ENCODE measurements around the gene TMC5. TPM values are rescaled to one million over a fixed set of nuclear protein-coding genes. Genes with fewer than 3 reads are reported as not detected.
A peak's percentile ranks its signal among the peaks of the same experiment; 100 is the strongest.

TMC5 gene
- total RNA-seq, 1 experiment from 2014 or later: 52.5 TPM

DNA sequence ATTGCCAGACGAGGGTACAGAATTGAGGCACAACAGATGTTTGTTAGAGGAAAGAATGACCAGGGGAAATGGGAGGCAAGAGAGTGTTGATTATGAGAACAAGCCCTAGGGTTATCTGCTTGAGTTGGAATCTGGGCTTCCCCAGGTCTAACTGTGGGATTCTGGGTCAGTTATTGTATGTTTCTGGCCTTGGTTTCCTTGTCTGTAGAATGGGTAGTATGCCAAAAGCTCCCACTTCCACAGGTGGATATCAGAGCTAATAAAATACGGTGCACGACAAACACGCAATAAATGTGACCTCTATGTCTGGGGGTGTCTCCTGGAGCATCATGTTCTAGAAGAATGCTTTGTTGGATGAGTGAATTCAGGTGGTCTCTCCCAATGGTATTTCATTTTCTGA is 517 bp downstream of the TMC5 start:
- Histone ChIP-seq H3K27ac (peak overlapping the region; percentile 87), H4K20me1 (ENCODE audit: insufficient read depth) (no peaks in the 10 kb centered on the region), H3K4me3 (no peak overlapping the region), H3K9me2 (ENCODE audit: insufficient read depth) (no peaks in the 10 kb centered on the region), H3K9me3 (ENCODE audit: insufficient read depth, low read depth) (0 out of 2 replicates have a peak, but pooled peaks cover 6% of the 10 kb centered on the region), H3K4me2 (no peak overlapping the region), H3K27me3 (ENCODE audit: insufficient read depth, low read depth) (no peaks in the 10 kb centered on the region), H3F3A (ENCODE audit: insufficient read depth, low read depth) (peaks cover 56% of the 10 kb centered on the region), H3K4me1 (replicated peaks; ENCODE audit: insufficient read depth) (peaks cover 62% of the 10 kb centered on the region), H2AFZ (no peak overlapping the region), H3K36me3 (ENCODE audit: low read depth) (peaks cover 26% of the 10 kb centered on the region), H3K79me2 (ENCODE audit: low read depth) (peaks cover 80% of the 10 kb centered on the region)
- POLR2A ChIA-PET (ENCODE audit: unreplicated experiment): interaction anchor here (0.7 to 0.8 kb wide), 3 partner anchors 41 to 282 kb away, joined by 4 to 19 read pairs (median 7); no protein-coding TSS in a partner anchor
- no TSS peak for BruUV-seq (replicated peaks)
- TF ChIP-seq, protein P1, sequence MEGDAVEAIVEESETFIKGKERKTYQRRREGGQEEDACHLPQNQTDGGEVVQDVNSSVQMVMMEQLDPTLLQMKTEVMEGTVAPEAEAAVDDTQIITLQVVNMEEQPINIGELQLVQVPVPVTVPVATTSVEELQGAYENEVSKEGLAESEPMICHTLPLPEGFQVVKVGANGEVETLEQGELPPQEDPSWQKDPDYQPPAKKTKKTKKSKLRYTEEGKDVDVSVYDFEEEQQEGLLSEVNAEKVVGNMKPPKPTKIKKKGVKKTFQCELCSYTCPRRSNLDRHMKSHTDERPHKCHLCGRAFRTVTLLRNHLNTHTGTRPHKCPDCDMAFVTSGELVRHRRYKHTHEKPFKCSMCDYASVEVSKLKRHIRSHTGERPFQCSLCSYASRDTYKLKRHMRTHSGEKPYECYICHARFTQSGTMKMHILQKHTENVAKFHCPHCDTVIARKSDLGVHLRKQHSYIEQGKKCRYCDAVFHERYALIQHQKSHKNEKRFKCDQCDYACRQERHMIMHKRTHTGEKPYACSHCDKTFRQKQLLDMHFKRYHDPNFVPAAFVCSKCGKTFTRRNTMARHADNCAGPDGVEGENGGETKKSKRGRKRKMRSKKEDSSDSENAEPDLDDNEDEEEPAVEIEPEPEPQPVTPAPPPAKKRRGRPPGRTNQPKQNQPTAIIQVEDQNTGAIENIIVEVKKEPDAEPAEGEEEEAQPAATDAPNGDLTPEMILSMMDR (conservative IDR thresholded peaks at IDR 0.05): no peak
- no peak for TF ChIP-seq EZH2 (IDR thresholded peaks at IDR 0.05; ENCODE audit: low read depth)
- no peak for DNase-seq
- CTCF ChIA-PET: interaction anchor here (0.7 kb wide), 1 partner anchor 242 kb away, joined by 3 read pairs; no protein-coding TSS in a partner anchor
- intact Hi-C loops (cut with micrococcal nuclease; ENCODE audit: unreplicated experiment): no loop called here

DNA sequence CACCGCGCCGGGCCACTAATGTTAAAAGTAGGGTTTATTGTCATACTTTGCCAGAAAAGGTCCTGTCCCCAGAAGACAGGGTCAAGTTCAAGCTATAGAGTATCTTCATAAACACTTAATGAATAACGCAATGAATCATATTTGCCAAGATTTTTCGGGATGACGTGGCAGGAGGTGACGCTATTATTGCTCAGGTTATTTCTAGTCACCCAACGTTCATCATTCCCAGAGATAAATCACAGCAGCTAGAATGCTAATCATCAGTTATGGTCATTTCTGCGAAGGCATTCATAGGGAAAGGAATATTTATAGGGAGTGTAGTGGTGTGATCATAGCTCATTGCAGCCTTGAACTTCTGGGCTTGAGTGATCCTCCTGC is 2.0 kb downstream of the TMC5 start:
- 0 out of 2 replicates have a peak overlapping the region, but pooled peaks have one; percentile 21 for H3K4me3 ChIP-seq
- H3K79me2 ChIP-seq (ENCODE audit: low read depth): peaks cover 77% of the 10 kb centered on the region
- 0 out of 2 replicates have a peak overlapping the region, but pooled peaks have one; percentile 72 for H2AFZ ChIP-seq
- CTCF ChIA-PET: interaction anchor here (0.6 to 0.7 kb wide), 4 partner anchors 40 to 631 kb away, joined by 3 to 8 read pairs (median 5); no protein-coding TSS in a partner anchor
- TF ChIP-seq, protein P1 (conservative IDR thresholded peaks at IDR 0.05): no peak
- TF ChIP-seq EZH2 (IDR thresholded peaks at IDR 0.05; ENCODE audit: low read depth): no peak
- H3K27me3 ChIP-seq (ENCODE audit: insufficient read depth, low read depth): no peaks in the 10 kb centered on the region
- peaks cover 47% of the 10 kb centered on the region for H3F3A ChIP-seq (ENCODE audit: insufficient read depth, low read depth)
- 0 out of 2 replicates have a peak, but pooled peaks cover 6% of the 10 kb centered on the region for H3K9me3 ChIP-seq (ENCODE audit: insufficient read depth, low read depth)
- H3K36me3 ChIP-seq (ENCODE audit: low read depth): peaks cover 33% of the 10 kb centered on the region
- no peaks in the 10 kb centered on the region for H4K20me1 ChIP-seq (ENCODE audit: insufficient read depth)
- intact Hi-C loops (cut with micrococcal nuclease; ENCODE audit: unreplicated experiment): loop anchor here (1.0 kb wide), 1 partner anchor 8 kb away; no protein-coding TSS in a partner anchor
- peak; percentile 71 to 96 for DNase-seq
- POLR2A ChIA-PET (ENCODE audit: unreplicated experiment): interaction anchor here (0.5 to 1.2 kb wide), 5 partner anchors 13 to 236 kb away, joined by 4 to 7 read pairs (median 4); no protein-coding TSS in a partner anchor
- peak overlapping the region; percentile 87 for H3K27ac ChIP-seq
- BruUV-seq (replicated peaks): no TSS peak
- H3K4me1 ChIP-seq (replicated peaks; ENCODE audit: insufficient read depth): peaks cover 47% of the 10 kb centered on the region
- H3K9me2 ChIP-seq (ENCODE audit: insufficient read depth): no peaks in the 10 kb centered on the region
- H3K4me2 ChIP-seq: peak overlapping the region; percentile 66

DNA sequence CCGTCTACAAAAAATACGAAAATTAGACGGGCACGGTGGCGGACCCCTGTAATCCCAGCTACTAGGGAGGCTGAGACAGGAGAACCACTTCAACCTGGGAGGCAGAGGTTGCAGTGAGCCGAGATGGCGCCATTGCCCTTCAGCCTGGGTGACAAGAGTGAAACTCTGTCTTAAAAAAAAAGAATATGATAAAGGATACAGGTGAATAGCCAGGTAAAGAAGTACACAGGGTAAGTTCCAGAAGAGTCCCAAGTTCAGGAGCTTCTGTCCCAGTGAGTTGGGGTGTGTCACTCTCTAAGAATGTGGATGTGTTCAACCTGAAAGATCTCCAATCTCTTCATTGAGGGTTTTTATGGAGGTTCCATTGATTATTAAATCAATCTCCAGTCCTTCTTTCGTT is 6.8 kb downstream of the TMC5 start:
- H2AFZ ChIP-seq: no peak overlapping the region
- no TSS peak for BruUV-seq (replicated peaks)
- no peak overlapping the region for H3K4me3 ChIP-seq
- no peak overlapping the region for H3K4me2 ChIP-seq
- peaks cover 9% of the 10 kb centered on the region for H3F3A ChIP-seq (ENCODE audit: insufficient read depth, low read depth)
- intact Hi-C loops (cut with micrococcal nuclease; ENCODE audit: unreplicated experiment): no loop called here
- ChIA-PET POLR2A (ENCODE audit: unreplicated experiment) (no interaction called here), CTCF (no interaction called here)
- no peak for TF ChIP-seq EZH2 (IDR thresholded peaks at IDR 0.05; ENCODE audit: low read depth)
- TF ChIP-seq, protein P1 (conservative IDR thresholded peaks at IDR 0.05): no peak
- H4K20me1 ChIP-seq (ENCODE audit: insufficient read depth): no peaks in the 10 kb centered on the region
- peaks cover 15% of the 10 kb centered on the region for H3K4me1 ChIP-seq (replicated peaks; ENCODE audit: insufficient read depth)
- peaks cover 29% of the 10 kb centered on the region for H3K36me3 ChIP-seq (ENCODE audit: low read depth)
- H3K9me2 ChIP-seq (ENCODE audit: insufficient read depth): no peaks in the 10 kb centered on the region
- peaks cover 49% of the 10 kb centered on the region for H3K79me2 ChIP-seq (ENCODE audit: low read depth)
- no peak for DNase-seq
- no peaks in the 10 kb centered on the region for H3K27me3 ChIP-seq (ENCODE audit: insufficient read depth, low read depth)
- 0 out of 2 replicates have a peak overlapping the region, but pooled peaks have one; percentile 23 for H3K27ac ChIP-seq
- 0 out of 2 replicates have a peak, but pooled peaks cover 6% of the 10 kb centered on the region for H3K9me3 ChIP-seq (ENCODE audit: insufficient read depth, low read depth)
